GM21526 (cell line): ENCODE measurements around the gene ANO4.
"Not testable (repeated sequence)": the region's sequence is repeated elsewhere in the genome, so short reads cannot be mapped to it uniquely, and the experiment has no call there.

Source experiments
- ATAC-seq: cut with Tn5 transposase; IDR thresholded peaks from one replicate; pipeline ENCODE4 v1.9.1; 2021; ENCODE audit warnings: moderate library complexity; ENCODE audit not compliant: unreplicated experiment, low FRiP score

The ANO4 gene

GRCh38 chr12:101145777-101146431, 351.3 kb downstream of the ANO4 start:
- not testable (repeated sequence) for ATAC-seq

DNA sequence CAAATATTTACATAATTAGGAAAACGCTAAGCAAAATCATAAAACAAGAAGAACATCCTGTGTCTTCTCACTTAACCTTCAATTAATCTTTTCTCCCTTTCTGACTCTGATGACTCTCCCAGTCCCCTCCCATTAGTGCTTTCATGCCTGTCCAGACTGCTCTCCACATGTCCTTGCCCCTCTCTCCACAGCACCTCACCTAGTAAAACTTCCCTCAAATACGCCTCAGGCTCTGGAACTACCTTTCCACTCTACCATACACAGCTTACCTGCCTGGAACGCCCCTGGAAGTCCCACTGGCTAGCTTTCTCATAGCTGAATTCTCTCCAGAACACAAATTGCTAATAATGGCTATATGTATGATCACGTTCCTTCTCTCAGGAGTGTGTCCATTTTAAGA, 370.7 kb downstream of the ANO4 start:
- ATAC-seq: no peak

DNA sequence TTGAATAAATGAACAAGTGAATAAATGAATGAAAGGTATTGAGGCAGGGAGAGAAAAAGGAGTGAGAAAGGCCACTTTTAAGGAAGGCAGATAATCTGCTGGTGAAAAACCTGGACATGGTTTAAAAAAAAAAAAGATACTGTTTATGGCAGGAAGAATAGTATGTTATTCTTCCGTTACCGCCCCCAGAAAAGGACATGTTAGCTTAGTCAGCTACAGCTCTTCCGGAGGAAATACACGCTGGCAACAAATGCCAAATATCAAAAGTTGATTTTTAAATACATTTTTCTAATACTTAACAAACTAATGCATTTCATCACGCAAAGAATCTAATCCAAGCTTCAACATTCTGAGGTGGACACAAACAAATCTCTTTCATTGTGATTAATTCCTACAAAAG, 372.3 kb downstream of the ANO4 start:
- no peak for ATAC-seq

DNA sequence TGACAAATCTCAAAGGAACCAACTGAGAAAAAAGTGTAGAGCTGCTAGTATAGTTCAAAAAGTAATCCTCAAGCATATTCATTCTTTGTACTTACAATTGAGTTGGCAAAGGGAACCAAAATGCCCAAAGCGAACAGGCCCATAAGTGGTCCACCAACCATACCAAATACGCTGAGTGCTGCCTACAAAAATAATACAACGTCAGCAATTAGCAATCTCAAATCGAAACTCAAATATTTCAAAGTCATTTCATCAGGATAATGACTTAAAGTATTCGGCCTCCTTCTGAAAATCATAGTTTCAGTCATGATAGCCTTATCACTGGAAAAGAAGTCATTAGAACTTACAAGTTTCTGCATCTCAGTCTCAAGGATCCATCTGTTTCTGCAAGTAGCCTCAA, 373.4 kb downstream of the ANO4 start:
- ATAC-seq: no peak

- ATAC-seq: no peak
Observed at GRCh38 chr12:101172316-101172715, 377.7 kb downstream of the ANO4 start.

- no peak for ATAC-seq
Observed at GRCh38 chr12:101173197-101173749, 378.7 kb downstream of the ANO4 start.

DNA sequence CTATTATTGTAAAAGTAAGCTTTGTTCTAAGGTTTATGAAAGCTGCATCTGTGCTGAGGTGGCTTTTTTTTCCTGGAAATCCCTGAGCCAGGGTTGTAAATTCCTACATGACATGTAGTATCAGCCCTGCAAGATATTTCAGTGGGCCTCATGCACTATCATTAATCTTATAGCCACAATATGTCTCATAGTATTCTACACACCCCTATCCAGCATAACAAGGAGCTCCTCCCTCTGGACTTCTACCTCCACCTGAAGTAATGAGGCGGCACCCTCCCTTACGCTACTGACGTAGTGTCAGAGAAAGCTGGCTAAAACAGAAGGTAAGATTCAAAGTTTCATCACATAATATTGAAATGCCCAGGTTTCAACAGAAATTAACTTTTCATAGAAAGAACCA, 380.0 kb downstream of the ANO4 start:
- no peak for ATAC-seq
